SKM-1 (cell line): Measurements from ENCODE around the gene FMNL1.

ENCODE experiments used
- DNase-seq: peaks from one replicate; lab custom pipeline; 2025; ENCODE audit not compliant: unreplicated experiment; lab: John Stamatoyannopoulos, UW

The FMNL1 gene

DNA sequence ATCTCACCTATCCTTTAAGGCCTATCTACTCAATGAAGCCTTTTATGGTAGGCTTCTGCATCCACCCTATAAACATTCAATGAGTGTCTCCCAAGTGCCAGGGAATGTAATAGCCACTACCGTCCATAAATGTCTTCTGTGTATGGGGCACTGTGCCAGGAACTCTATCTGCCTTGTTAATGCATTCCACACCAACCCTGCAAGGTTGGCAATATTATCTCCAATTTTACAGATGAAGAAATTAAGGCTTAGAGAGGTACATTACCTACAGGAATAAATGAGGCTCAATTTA is 75.1 kb downstream of the FMNL1 start:
- DNase-seq: no peak
